Left lung (tissue), 10 donors: Measurements from ENCODE around the gene EFHC2. TPM values are rescaled to one million over a fixed set of nuclear protein-coding genes. Genes with fewer than 3 reads are reported as not detected.

Experiments
- ATAC-seq: fragments of 200-7000 bp; cut with Tn5 transposase; one replicate; pipeline ENCODE4 v1.9.1; 2020; ENCODE audit warnings: moderate library complexity
- DNase-seq, 4 donors: peaks; one replicate each; pipeline ENCODE4 v3.0.0-alpha.2; 2013 to 2020
- H3K27ac ChIP-seq, 2 donors: fragments of 200-600 bp; sonication (generic) in 1 of 2; one replicate each; pipeline versions ENCODE4 v1.5.0 to v1.8.0; 2020 to 2021
- H3K27me3 ChIP-seq, 2 donors: fragments of 200-600 bp; sonication (generic) in 1 of 2; one replicate each; pipeline versions ENCODE4 v1.5.0 to v1.8.0; 2020 to 2021
- H3K36me3 ChIP-seq, 2 donors: fragments of 200-600 bp; sonication (generic) in 1 of 2; one replicate each; pipeline versions ENCODE4 v1.5.0 to v1.8.0; 2020 to 2021
- H3K4me1 ChIP-seq, 2 donors: fragments of 200-600 bp; one replicate each; pipeline ENCODE4 v1.8.0; 2021
- H3K4me3 ChIP-seq, 2 donors: fragments of 200-600 bp; sonication (generic) in 1 of 2; one replicate each; pipeline versions ENCODE4 v1.5.0 to v1.8.0; 2020 to 2021; ENCODE audit warnings: mild to moderate bottlenecking in 1 of 2
- H3K9me3 ChIP-seq, 2 donors: fragments of 200-600 bp; sonication (generic) in 1 of 2; one replicate each; pipeline versions ENCODE4 v1.5.0 to v1.8.0; 2020 to 2021
- CTCF ChIP-seq, 2 donors: fragments of 200-600 bp; sonication (generic) in 1 of 2; IDR thresholded peaks; one replicate each; pipeline versions ENCODE4 v1.5.0 to v1.8.0; 2021; ENCODE audit warnings: antibody characterized with exemption in 2 of 2
- intact Hi-C, 2 donors: fragments of 100-400 bp; cut with DNase I; formaldehyde crosslinking; loops; one replicate each; pipeline versions ENCODE4 v1.11.2 to v1.14.2; 2022
- polyA plus RNA-seq, 6 donors: library from polyadenylated mRNA; unstranded; fragments of 120-200 nt; gene quantifications; one replicate each; pipeline ENCODE4 v1.2.1, GENCODE V29; 2013; ENCODE audit not compliant: insufficient read length in 6 of 6
- total RNA-seq, 2 donors: library from RNA; stranded (reverse); fragmentation: NEBNext Ultra II Directional; extraction: Animal tissue kit (Norgen Biotek cat#: 25700); gene quantifications; one replicate each; pipeline ENCODE4 v1.2.1, GENCODE V29; 2021
- donor health status: DM: no; HTN: yes; CAD: no.
- donor health status: DM: no; HTN: no; CAD: no.

EFHC2 gene
- total and polyA plus RNA-seq, 8 donors, result 0.85 to 6.0 (median 4.2) TPM

GRCh38 chrX:44306356-44306755, 37.1 kb downstream of the EFHC2 start:
- Histone ChIP-seq H3K36me3 (no peaks in the 10 kb centered on the region), H3K27me3 (no peaks in the 10 kb centered on the region), H3K27ac (no peak overlapping the region), H3K9me3 (no peaks in the 10 kb centered on the region), H3K4me3 (no peak overlapping the region), H3K4me1 (no peaks in the 10 kb centered on the region)
- intact Hi-C loops, result no loop called here
- DNase-seq (no peak), ATAC-seq (no peak)
- TF ChIP-seq CTCF (IDR thresholded peaks at IDR 0.05), result no peak

- Histone ChIP-seq H3K4me3 (no peak overlapping the region), H3K4me1 (no peaks in the 10 kb centered on the region), H3K27ac (no peak overlapping the region), H3K27me3 (no peaks in the 10 kb centered on the region), H3K9me3 (no peaks in the 10 kb centered on the region), H3K36me3 (no peaks in the 10 kb centered on the region)
- TF ChIP-seq CTCF (IDR thresholded peaks at IDR 0.05), result no peak
- no peak for ATAC-seq
- intact Hi-C loops, result no loop called here
- DNase-seq, result no peak
Observed at GRCh38 chrX:44305921-44306320, 37.6 kb downstream of the EFHC2 start.

GRCh38 chrX:44303119-44303518, 40.4 kb downstream of the EFHC2 start:
- intact Hi-C loops, result no loop called here
- no peaks in the 10 kb centered on the region for H3K27me3 ChIP-seq
- no peak for DNase-seq
- no peaks in the 10 kb centered on the region for H3K9me3 ChIP-seq
- no peaks in the 10 kb centered on the region for H3K36me3 ChIP-seq
- no peak overlapping the region for H3K27ac ChIP-seq
- TF ChIP-seq CTCF (IDR thresholded peaks at IDR 0.05), result no peak
- no peak for ATAC-seq
- no peaks in the 10 kb centered on the region for H3K4me1 ChIP-seq
- H3K4me3 ChIP-seq, result no peak overlapping the region

GRCh38 chrX:44299177-44299576, 44.3 kb downstream of the EFHC2 start:
- no peaks in the 10 kb centered on the region for H3K27me3 ChIP-seq
- no peak for TF ChIP-seq CTCF (IDR thresholded peaks at IDR 0.05)
- ATAC-seq (no peak), DNase-seq (no peak)
- no peak overlapping the region for H3K4me3 ChIP-seq
- H3K27ac ChIP-seq, result no peak overlapping the region
- no peaks in the 10 kb centered on the region for H3K4me1 ChIP-seq
- intact Hi-C loops, result no loop called here
- no peaks in the 10 kb centered on the region for H3K36me3 ChIP-seq
- H3K9me3 ChIP-seq, result no peaks in the 10 kb centered on the region

GRCh38 chrX:44291468-44292092, 51.9 kb downstream of the EFHC2 start:
- TF ChIP-seq CTCF (IDR thresholded peaks at IDR 0.05), result no peak
- ATAC-seq, result no peak
- H3K27ac ChIP-seq, result no peak overlapping the region
- H3K4me1 ChIP-seq, result no peaks in the 10 kb centered on the region
- no peaks in the 10 kb centered on the region for H3K9me3 ChIP-seq
- no peak for DNase-seq
- no peaks in the 10 kb centered on the region for H3K36me3 ChIP-seq
- intact Hi-C loops, result no loop called here
- no peak overlapping the region for H3K4me3 ChIP-seq
- no peaks in the 10 kb centered on the region for H3K27me3 ChIP-seq
